ENCODE data around the gene KCNAB1.

The KCNAB1 gene

DNA sequence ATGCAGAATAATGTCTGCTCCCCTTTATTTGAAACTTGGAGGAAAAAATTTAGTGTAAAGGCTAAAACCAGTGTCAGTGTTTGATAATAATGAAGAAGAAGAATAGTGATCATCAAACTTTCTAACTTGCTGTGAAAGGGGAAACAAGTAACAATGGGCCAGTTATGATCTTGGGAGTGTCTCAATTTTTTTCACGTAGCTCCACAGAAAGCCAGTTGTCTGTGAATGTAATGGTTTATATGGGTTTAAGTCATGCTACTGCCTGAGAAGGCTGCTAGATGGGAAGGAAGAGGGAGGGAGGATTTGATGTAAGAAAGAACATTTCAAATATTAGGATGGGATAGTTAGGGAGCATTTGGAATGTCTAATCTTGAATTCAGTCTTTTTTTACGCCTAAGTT lies 455.7 kb downstream of the KCNAB1 start:
- Histone ChIP-seq H3K9me2 (replicated peaks; ENCODE audit: insufficient read depth, low read length) (no peaks in the 10 kb centered on the region), H3K9ac (ENCODE audit: low read length) (no peak overlapping the region), H3K79me2 (ENCODE audit: insufficient read depth, low read length) (no peaks in the 10 kb centered on the region), H3F3A (ENCODE audit: insufficient read depth) (no peaks in the 10 kb centered on the region), H3K36me3 (ENCODE audit: low read length) (no peaks in the 10 kb centered on the region), H3K4me3 (ENCODE audit: insufficient read depth, low read length, poor library complexity, severe bottlenecking) (no peak overlapping the region), H3K27me3 (ENCODE audit: low read length) (no peaks in the 10 kb centered on the region), H4K20me1 (ENCODE audit: low read depth, low read length) (no peaks in the 10 kb centered on the region), H3K9me3 (ENCODE audit: insufficient read depth, low read length) (no peaks in the 10 kb centered on the region), H3K4me2 (ENCODE audit: low read depth, low read length, poor library complexity, severe bottlenecking) (no peak overlapping the region), H3K27ac (ENCODE audit: low read depth, low read length) (no peak overlapping the region), H2AFZ (ENCODE audit: low read depth, low read length, severe bottlenecking) (no peak overlapping the region)
- TF ChIP-seq, protein P1, sequence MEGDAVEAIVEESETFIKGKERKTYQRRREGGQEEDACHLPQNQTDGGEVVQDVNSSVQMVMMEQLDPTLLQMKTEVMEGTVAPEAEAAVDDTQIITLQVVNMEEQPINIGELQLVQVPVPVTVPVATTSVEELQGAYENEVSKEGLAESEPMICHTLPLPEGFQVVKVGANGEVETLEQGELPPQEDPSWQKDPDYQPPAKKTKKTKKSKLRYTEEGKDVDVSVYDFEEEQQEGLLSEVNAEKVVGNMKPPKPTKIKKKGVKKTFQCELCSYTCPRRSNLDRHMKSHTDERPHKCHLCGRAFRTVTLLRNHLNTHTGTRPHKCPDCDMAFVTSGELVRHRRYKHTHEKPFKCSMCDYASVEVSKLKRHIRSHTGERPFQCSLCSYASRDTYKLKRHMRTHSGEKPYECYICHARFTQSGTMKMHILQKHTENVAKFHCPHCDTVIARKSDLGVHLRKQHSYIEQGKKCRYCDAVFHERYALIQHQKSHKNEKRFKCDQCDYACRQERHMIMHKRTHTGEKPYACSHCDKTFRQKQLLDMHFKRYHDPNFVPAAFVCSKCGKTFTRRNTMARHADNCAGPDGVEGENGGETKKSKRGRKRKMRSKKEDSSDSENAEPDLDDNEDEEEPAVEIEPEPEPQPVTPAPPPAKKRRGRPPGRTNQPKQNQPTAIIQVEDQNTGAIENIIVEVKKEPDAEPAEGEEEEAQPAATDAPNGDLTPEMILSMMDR (IDR thresholded peaks at IDR 0.05; ENCODE audit: insufficient read depth, low read length, poor library complexity, severe bottlenecking): no peak
- no peak for TF ChIP-seq EZH2phosphoT487 (conservative IDR thresholded peaks at IDR 0.05; ENCODE audit: low read length)

DNA sequence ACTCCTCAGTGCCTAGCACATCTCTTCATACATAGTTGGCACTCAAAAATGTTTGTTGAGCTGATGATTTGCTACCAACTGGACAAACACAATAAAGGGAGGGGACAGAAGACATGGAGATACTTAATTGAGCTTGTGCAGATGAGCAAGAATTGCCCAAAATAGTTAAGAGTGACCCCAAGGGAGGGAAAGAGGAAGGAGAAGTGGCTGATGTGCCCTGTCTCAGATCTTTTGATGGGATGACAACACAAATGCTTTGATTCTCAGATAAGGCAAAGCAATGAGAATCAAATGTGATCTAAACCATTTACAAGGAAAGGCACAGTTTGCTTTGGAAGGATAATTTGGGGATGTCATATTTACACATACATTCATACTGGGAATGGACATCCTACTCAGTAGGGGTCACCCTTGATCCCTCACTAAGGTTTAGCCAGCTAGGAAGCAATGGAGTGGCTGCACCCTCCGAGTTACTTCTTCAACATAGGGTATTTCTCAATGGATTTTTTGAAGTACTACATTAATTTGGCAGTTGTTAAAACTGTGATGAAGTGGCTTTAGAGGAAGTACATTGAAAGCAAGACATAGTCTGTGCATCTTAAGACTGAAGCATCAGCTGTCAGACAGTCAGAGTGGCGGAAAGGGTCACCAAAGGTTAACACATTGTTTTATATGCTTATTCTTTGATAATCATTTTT lies 456.4 kb downstream of the KCNAB1 start:
- TF ChIP-seq, protein P1 (IDR thresholded peaks at IDR 0.05; ENCODE audit: insufficient read depth, low read length, poor library complexity, severe bottlenecking): no peak
- TF ChIP-seq EZH2phosphoT487 (conservative IDR thresholded peaks at IDR 0.05; ENCODE audit: low read length): no peak
- Histone ChIP-seq H3K79me2 (ENCODE audit: insufficient read depth, low read length) (no peaks in the 10 kb centered on the region), H3K36me3 (ENCODE audit: low read length) (no peaks in the 10 kb centered on the region), H3K4me2 (ENCODE audit: low read depth, low read length, poor library complexity, severe bottlenecking) (no peak overlapping the region), H4K20me1 (ENCODE audit: low read depth, low read length) (no peaks in the 10 kb centered on the region), H3F3A (ENCODE audit: insufficient read depth) (no peaks in the 10 kb centered on the region), H3K27ac (ENCODE audit: low read depth, low read length) (no peak overlapping the region), H3K9me3 (ENCODE audit: insufficient read depth, low read length) (no peaks in the 10 kb centered on the region), H3K9ac (ENCODE audit: low read length) (no peak overlapping the region), H2AFZ (ENCODE audit: low read depth, low read length, severe bottlenecking) (no peak overlapping the region), H3K4me3 (ENCODE audit: insufficient read depth, low read length, poor library complexity, severe bottlenecking) (no peak overlapping the region), H3K27me3 (ENCODE audit: low read length) (no peaks in the 10 kb centered on the region), H3K9me2 (replicated peaks; ENCODE audit: insufficient read depth, low read length) (no peaks in the 10 kb centered on the region)

DNA sequence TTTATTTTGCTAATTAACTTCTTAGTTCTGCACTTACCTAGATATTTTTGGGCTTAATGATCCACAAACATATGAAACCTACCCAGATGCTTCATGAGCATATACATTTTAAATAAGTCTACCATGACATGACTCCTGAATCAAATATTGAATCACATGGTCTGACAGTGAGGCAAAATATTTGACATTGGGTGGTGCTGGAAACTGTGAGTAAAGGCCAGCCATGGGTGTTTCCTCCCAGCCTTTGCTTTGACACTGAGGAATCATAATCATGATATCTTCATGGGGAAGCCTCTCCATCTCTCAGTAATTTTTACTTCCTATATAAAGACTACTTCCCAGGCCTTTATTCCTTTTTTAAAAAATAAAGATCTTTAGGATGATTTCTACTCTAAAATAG lies 457.4 kb downstream of the KCNAB1 start:
- no peaks in the 10 kb centered on the region for H4K20me1 ChIP-seq (ENCODE audit: low read depth, low read length)
- no peaks in the 10 kb centered on the region for H3K27me3 ChIP-seq (ENCODE audit: low read length)
- no peaks in the 10 kb centered on the region for H3K36me3 ChIP-seq (ENCODE audit: low read length)
- no peak overlapping the region for H3K27ac ChIP-seq (ENCODE audit: low read depth, low read length)
- no peak overlapping the region for H3K4me2 ChIP-seq (ENCODE audit: low read depth, low read length, poor library complexity, severe bottlenecking)
- H3K9ac ChIP-seq (ENCODE audit: low read length): no peak overlapping the region
- TF ChIP-seq, protein P1 (IDR thresholded peaks at IDR 0.05; ENCODE audit: insufficient read depth, low read length, poor library complexity, severe bottlenecking): no peak
- TF ChIP-seq EZH2phosphoT487 (conservative IDR thresholded peaks at IDR 0.05; ENCODE audit: low read length): no peak
- H3K79me2 ChIP-seq (ENCODE audit: insufficient read depth, low read length): no peaks in the 10 kb centered on the region
- no peak overlapping the region for H2AFZ ChIP-seq (ENCODE audit: low read depth, low read length, severe bottlenecking)
- no peaks in the 10 kb centered on the region for H3K9me3 ChIP-seq (ENCODE audit: insufficient read depth, low read length)
- H3F3A ChIP-seq (ENCODE audit: insufficient read depth): no peaks in the 10 kb centered on the region
- H3K9me2 ChIP-seq (replicated peaks; ENCODE audit: insufficient read depth, low read length): no peaks in the 10 kb centered on the region
- H3K4me3 ChIP-seq (ENCODE audit: insufficient read depth, low read length, poor library complexity, severe bottlenecking): no peak overlapping the region
